COLO829 (cell line): Measurements from ENCODE around the gene DET1.
"Not testable (repeated sequence)": the region's sequence is repeated elsewhere in the genome, so short reads cannot be mapped to it uniquely, and the experiment has no call there.

Experiments
- DNase-seq: peaks from one replicate; pipeline ENCODE4 v3.0.0; 2012; ENCODE audit warnings: low spot score

DET1 gene

GRCh38 chr15:88546248-88547129 is at the start of gene DET1:
DET1 (minus strand) TSS chr15:88546681; CDS start chr15:88531705, 14,976 bp downstream.
- DNase-seq = peak; percentile 91

DNA sequence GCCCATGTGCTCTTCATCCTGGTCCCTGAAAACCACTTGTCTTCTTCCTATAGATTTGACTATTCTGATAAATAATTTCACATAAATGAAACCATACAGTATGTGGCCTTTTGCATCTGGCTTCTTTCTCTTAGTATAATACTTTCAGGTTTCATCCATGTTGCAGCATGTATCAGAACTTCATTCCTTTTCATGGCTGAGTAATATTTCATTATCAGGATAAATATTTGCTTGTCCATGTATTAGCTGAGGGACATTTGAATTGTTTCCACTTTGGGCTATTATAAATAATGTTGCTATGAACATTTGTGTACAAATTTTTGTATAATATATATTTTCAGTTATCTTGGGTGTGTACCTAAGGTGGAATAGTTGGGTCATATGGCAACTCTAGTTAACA is 44.9 kb upstream of the DET1 start:
- no peak for DNase-seq

GRCh38 chr15:88590759-88591158 is 44.3 kb upstream of the DET1 start:
- no peak for DNase-seq

DNA sequence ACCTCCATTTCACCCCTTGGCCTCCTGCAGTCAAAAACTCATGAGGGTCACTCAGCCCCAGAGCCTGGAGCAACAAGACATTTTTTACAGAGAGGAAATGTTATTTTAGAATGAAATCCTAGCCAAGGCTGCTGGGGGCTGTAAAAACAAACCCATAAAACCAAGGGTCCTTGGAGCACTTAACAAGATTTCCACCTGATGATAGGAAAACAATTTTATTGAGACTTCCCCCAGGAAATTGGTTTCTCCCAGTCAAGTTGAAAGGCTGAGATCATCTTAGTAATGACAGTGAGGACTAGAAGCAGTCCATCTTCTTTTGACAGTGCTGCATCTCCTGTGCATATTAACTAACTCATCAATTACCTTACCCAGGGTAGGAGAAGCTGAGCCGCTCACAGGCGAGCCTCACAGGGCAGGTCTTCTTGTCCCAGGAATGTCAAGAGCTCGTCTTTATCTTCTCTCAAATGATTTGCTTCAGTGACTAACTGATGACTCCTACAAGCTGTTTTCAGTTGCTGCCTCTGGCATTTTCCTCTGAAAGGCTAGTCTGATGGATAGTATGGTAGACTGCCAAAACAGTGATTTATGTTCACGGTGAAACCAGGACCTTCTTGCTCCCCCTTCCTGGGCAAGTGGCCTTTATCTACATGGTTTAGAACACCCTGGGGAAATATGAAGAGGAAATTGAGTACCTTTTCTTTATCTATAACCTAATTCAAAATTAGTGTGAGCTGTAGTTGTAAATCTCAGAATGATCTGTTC is 40.1 kb upstream of the DET1 start:
- DNase-seq = peak; percentile 94

DNA sequence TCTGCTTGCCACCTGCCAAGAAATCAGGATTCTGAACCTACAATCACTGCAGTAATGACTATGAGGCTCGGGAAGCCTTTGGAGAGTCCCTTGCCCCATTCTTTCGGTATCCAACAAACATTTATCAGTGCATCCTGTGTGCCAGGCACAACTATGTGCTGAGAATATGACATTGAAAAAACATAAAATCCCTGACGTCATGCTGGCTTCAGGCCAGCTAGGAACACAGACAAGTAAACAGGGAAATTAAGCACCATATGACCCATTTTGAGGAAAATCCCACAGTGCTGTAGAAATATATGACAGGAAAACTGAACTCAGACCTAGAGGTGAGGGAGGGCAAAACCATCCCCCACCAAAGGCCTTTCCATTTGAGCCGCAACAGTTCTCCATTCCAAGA is 34.1 kb upstream of the DET1 start:
- DNase-seq = no peak

DNA sequence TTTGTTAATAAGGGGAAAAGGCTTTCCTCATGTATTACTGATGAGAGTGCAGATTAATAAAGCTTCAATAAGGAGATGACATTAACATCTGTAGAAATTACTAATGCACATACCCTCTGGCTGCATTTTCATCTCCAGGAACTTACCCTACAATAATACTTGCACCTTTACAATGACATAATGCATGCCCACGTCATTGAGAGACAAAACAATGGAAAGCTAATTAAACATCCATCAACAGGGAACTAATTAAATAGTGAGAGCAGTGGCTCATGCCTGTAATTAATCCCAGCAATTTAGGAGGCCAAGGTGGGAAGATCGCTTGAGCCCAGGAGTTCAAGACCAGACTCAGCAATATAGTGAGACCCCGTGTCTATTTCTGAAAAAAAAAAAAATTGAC is 32.8 kb upstream of the DET1 start:
- no peak for DNase-seq

DNA sequence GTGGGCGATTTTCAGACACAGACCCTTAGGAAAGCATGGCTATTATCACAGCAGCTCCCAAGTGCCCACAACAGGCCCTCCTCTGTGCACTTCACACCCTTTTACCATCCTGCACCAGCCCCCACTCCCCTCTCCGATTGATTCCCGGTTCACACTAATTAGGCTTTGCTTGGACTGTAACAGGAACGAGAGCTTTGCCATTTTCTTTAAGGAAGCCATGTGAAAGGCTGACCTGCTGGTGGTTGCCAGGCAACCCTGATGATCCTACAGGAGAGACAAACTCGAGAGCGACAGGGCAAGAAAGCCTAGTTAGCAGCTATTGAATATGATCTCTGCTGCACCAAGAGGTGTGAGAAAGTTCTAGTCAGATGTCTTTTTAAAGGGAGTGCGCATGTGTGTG is 28.2 kb upstream of the DET1 start:
- DNase-seq = no peak

GRCh38 chr15:88574077-88574476 is 27.6 kb upstream of the DET1 start:
- DNase-seq = no peak

DNA sequence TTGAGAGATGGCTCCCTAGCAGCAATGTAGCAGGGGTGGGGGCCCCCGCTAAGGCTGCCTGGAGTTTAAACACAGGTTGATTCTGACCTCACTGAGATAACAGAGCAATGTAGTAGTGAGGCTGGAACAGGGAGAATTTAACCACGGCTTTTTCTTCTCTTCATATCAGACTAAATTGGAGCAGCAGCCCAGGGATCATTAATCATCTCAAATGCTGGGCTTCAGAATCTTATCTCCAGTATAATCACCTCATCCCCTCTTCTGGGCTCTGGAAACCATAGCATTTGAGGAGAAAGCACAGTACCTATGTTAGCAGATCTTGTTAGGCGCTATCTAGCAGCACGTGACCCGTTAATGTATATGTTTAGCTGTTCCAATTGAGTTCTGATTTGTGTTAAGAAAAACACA is 25.4 kb upstream of the DET1 start:
- no peak for DNase-seq

- no peak for DNase-seq
Observed at GRCh38 chr15:88571153-88571851, 24.8 kb upstream of the DET1 start.

GRCh38 chr15:88568589-88568988 is 22.1 kb upstream of the DET1 start:
- no peak for DNase-seq

GRCh38 chr15:88564741-88565140 is 18.3 kb upstream of the DET1 start:
- DNase-seq = no peak

GRCh38 chr15:88563638-88564037 is 17.2 kb upstream of the DET1 start:
- DNase-seq = no peak

- not testable (repeated sequence) for DNase-seq
Observed at GRCh38 chr15:88559565-88559964, 13.1 kb upstream of the DET1 start.

DNA sequence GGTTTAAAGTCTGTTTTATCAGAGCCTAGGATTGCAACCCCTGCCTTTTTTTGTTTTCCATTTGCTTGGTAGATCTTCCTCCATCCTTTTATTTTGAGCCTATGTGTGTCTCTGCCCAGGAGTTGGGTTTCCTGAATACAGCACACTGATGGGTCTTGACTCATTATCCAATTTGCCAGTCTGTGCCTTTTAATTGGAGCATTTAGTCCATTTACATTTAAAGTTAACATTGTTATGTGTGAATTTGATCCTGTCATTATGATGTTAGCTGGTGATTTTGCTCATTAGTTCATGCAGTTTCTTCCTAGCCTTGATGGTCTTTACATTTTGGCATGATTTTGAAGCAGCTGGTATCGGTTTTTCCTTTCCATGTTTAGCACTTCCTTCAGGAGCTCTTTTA is 11.5 kb upstream of the DET1 start:
- DNase-seq = not testable (repeated sequence)

DNA sequence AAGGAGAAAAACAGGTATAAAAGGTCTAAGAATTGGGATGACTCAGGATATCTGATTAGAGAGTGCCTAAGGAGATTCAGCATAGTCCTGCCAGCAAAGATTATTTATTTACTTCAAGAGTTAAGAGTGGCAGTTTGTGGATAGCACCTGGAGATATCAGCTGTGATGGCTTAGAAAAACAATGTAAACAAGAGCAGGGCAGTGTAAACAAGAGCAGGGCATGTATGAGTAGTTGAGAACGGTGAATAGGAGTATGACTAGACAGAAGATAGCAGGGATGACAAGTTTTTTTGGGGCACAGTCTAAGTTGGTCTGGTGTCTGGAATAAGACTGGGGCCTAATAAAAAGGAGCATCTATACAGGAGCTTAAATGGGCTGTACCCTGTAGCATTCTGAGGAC is 1.5 kb upstream of the DET1 start:
- DNase-seq = not testable (repeated sequence)

DNA sequence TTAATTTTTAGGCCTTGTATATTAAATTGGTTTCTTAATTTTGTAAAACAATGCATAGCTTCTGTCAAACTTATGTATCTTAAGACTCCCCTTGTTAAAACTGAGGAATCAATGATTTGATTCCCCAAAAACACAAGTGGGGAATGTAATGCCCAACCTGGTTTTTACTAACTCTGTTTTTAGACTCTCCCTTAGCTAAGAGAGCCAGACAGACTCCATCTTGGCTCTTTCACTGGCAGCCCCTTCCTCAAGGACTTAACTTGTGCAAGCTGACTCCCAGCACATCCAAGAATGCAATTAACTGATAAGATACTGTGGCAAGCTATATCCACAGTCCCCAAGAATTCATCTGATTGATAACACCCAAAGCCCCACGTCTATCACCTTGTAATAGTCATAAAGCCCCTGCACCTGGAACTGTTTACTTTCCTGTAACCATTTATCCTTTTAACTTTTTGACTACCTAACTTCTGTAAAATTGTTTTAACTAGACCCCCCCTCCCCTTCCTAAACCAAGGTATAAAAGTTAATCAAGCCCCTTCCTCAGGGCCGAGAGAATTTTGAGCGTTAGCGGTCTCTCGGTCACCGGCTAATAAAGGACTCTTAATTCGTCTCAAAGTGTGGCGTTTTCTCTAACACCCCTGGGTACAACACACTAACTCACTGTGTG is 768 bp downstream of the DET1 start:
- not testable (repeated sequence) for DNase-seq

GRCh38 chr15:88543065-88543776 is 3.3 kb downstream of the DET1 start:
- DNase-seq = no peak

DNA sequence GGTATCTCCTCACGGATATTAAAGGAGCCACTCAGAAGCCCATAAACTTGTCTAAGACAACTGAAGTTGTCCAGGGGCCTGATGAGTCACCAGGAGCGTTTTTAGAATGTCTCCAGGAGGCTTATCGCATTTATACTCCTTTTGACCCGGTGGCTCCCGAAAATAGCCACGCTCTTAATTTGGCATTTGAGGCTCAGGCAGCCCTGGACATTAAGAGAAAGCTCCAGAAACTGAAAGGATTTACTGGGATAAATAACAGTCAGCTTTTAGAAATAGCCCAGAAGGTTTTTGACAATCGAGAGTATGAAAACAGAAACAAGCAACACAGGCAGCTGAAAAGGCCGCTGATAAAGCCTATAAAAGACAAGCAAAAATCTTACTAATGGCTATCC is 4.1 kb downstream of the DET1 start:
- no peak for DNase-seq

- DNase-seq = no peak
Observed at GRCh38 chr15:88541709-88542341, 4.7 kb downstream of the DET1 start.

DNA sequence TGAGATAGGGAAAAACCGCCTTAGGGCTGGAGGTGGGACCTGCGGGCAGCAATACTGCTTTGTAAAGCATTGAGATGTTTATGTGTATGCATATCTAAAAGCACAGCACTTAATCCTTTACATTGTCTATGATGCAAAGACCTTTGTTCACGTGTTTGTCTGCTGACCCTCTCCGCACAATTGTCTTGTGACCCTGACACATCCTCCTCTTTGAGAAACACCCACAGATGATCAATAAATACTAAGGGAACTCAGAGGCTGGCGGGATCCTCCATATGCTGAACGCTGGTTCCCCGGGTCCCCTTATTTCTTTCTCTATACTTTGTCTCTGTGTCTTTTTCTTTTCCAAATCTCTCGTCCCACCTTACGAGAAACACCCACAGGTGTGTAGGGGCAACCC is 5.4 kb downstream of the DET1 start:
- DNase-seq = not testable (repeated sequence)
